SK-N-SH (cell line): Measurements from ENCODE around the gene NOP16. TPM values are rescaled to one million over a fixed set of nuclear protein-coding genes. Genes with fewer than 3 reads are reported as not detected.

Source experiments
- CTCF ChIA-PET: fragments of 300-600, 350-600 bp; formaldehyde crosslinking; extraction: SDS; loops from one replicate; lab custom pipeline; 2021; lab: Yijun Ruan, JAX
- POLR2A ChIA-PET: fragments of 350-600 bp; sonication (Branson Sonifier 250); formaldehyde crosslinking; extraction: SDS; loops from one replicate; lab custom pipeline; 2020; ENCODE audit warnings: antibody characterized with exemption, inconsistent platforms; lab: Yijun Ruan, JAX
- DNase-seq: peaks from one replicate; pipeline ENCODE4 v3.0.0; 2012
- H2AFZ ChIP-seq: fragments of 200-600 bp; sonication (generic); 2 replicates; pipeline ENCODE4 v1.8.1; 2016; ENCODE audit warnings: antibody characterized with exemption, mild to moderate bottlenecking, low read depth
- H3F3A ChIP-seq: fragments of 200-600 bp; sonication (generic); replicated peaks from 2 replicates; pipeline ENCODE3; 2016; ENCODE audit warnings: antibody characterized with exemption, mild to moderate bottlenecking; ENCODE audit not compliant: insufficient read depth
- H3K27ac ChIP-seq, 2 experiments: fragments of 200-500 bp in 1 of 2; fragments of 200-600 bp in 1 of 2; sonication (Bioruptor generic) in 1 of 2; sonication (generic), shearing (Covaris generic) in 1 of 2; 2 replicates each; pipeline versions ENCODE4 v1.5.1 to v1.6.1; 2014 to 2016; ENCODE audit warnings: low read depth in 2 of 2, inconsistent platforms in 1 of 2, low read length in 1 of 2, mild to moderate bottlenecking in 1 of 2, mixed read lengths in 1 of 2
- H3K27me3 ChIP-seq: fragments of 200-600 bp; sonication (generic), shearing (Covaris generic); 2 replicates; pipeline ENCODE4 v1.6.1; 2016; ENCODE audit warnings: mixed run types; ENCODE audit not compliant: insufficient read depth
- H3K36me3 ChIP-seq, 2 experiments: fragments of 200-500 bp in 1 of 2; fragments of 200-600 bp in 1 of 2; sonication (Bioruptor generic) in 1 of 2; sonication (generic) in 1 of 2; replicated peaks in 1 of 2; 2 replicates each; pipeline versions ENCODE3 to v1.5.1; 2014 to 2016; ENCODE audit warnings: low read length in 1 of 2, mild to moderate bottlenecking in 1 of 2; ENCODE audit not compliant: insufficient read depth in 2 of 2, control insufficient read depth in 1 of 2
- H3K4me1 ChIP-seq, 2 experiments: fragments of 200-500 bp in 1 of 2; fragments of 200-600 bp in 1 of 2; sonication (Bioruptor generic) in 1 of 2; sonication (generic), shearing (Covaris generic) in 1 of 2; 2 replicates each; pipeline versions ENCODE4 v1.5.1 to v1.6.1; 2014 to 2016; ENCODE audit warnings: low read depth in 1 of 2, low read length in 1 of 2, mixed run types in 1 of 2; ENCODE audit not compliant: insufficient read depth in 2 of 2, control insufficient read depth in 1 of 2
- H3K4me2 ChIP-seq: fragments of 200-600 bp; sonication (generic), shearing (Covaris generic); 2 replicates; pipeline ENCODE4 v1.6.1; 2017; ENCODE audit warnings: mixed run types
- H3K4me3 ChIP-seq, 2 experiments: fragments of 200-500 bp in 1 of 2; fragments of 200-600 bp in 1 of 2; sonication (Bioruptor generic) in 1 of 2; sonication (generic), shearing (Covaris generic) in 1 of 2; 2 replicates each; pipeline versions ENCODE4 v1.5.1 to v1.8.1; 2014 to 2016; ENCODE audit warnings: low read depth in 2 of 2, inconsistent platforms in 1 of 2, low read length in 1 of 2, mild to moderate bottlenecking in 1 of 2, mixed read lengths in 1 of 2, moderate library complexity in 1 of 2
- H3K79me2 ChIP-seq: fragments of 200-600 bp; sonication (generic); 2 replicates; pipeline ENCODE4 v1.8.1; 2017; ENCODE audit warnings: mild to moderate bottlenecking; ENCODE audit not compliant: insufficient read depth
- H3K9ac ChIP-seq: fragments of 200-600 bp; sonication (generic); 2 replicates; pipeline ENCODE4 v1.6.1; 2017; ENCODE audit warnings: mixed run types
- H3K9me2 ChIP-seq: fragments of 200-600 bp; sonication (generic); 2 replicates; pipeline ENCODE4 v1.6.1; 2017; ENCODE audit warnings: mixed run types
- H3K9me3 ChIP-seq: fragments of 200-600 bp; sonication (generic); 2 replicates; pipeline ENCODE4 v1.6.1; 2017; ENCODE audit warnings: mixed run types, mild to moderate bottlenecking, moderate library complexity
- H4K20me1 ChIP-seq: fragments of 200-600 bp; sonication (generic); 2 replicates; pipeline ENCODE4 v1.6.1; 2017; ENCODE audit warnings: mild to moderate bottlenecking, mixed run types; ENCODE audit not compliant: insufficient read depth
- GABPA ChIP-seq: IDR thresholded peaks from 2 replicates; pipeline ENCODE4 v1.4.0; 2012; ENCODE audit warnings: low read depth, mild to moderate bottlenecking
- RXRA ChIP-seq: IDR thresholded peaks from 2 replicates; pipeline ENCODE4 v1.4.0; 2012; ENCODE audit warnings: low read depth, mild to moderate bottlenecking, borderline replicate concordance
- ZBTB33 ChIP-seq: IDR thresholded peaks from 2 replicates; pipeline ENCODE4 v1.4.0; 2012; ENCODE audit warnings: low read depth, borderline replicate concordance
- WGBS: methylation state at CpG from one replicate; pipeline ENCODE4 v1.1.6; 2017; ENCODE audit warnings: low lambda C conversion rate; 5-methylcytosine and 5-hydroxymethylcytosine counted together
- polyA plus RNA-seq, 3 experiments: library from polyadenylated mRNA; depleted of rRNA; stranded (reverse); fragments of >200 nt; gene quantifications; 2 replicates each; pipeline ENCODE4 v1.2.3, GENCODE V29; 2012
- TF ChIP-seq, protein P1 (sequence below): IDR thresholded peaks from 2 replicates; pipeline ENCODE4 v1.6.1; 2012; ENCODE audit warnings: mild to moderate bottlenecking, low read depth, low read length, moderate library complexity
- TF ChIP-seq, protein P2 (sequence below): fragments of 150-350 bp; IDR thresholded peaks from 2 replicates; pipeline ENCODE4 v1.6.1; 2017; ENCODE audit warnings: antibody characterized with exemption, low read length, low read depth, borderline replicate concordance
- TF ChIP-seq, protein P3 (sequence below): fragments of 150-350 bp; IDR thresholded peaks from 2 replicates; pipeline ENCODE4 v1.6.1; 2016; ENCODE audit warnings: mild to moderate bottlenecking, low read depth, low read length

Gene NOP16
- polyA plus RNA-seq, 1 of the 3 experiments (the other 2 are of a cell fraction) = 158 TPM

DNA sequence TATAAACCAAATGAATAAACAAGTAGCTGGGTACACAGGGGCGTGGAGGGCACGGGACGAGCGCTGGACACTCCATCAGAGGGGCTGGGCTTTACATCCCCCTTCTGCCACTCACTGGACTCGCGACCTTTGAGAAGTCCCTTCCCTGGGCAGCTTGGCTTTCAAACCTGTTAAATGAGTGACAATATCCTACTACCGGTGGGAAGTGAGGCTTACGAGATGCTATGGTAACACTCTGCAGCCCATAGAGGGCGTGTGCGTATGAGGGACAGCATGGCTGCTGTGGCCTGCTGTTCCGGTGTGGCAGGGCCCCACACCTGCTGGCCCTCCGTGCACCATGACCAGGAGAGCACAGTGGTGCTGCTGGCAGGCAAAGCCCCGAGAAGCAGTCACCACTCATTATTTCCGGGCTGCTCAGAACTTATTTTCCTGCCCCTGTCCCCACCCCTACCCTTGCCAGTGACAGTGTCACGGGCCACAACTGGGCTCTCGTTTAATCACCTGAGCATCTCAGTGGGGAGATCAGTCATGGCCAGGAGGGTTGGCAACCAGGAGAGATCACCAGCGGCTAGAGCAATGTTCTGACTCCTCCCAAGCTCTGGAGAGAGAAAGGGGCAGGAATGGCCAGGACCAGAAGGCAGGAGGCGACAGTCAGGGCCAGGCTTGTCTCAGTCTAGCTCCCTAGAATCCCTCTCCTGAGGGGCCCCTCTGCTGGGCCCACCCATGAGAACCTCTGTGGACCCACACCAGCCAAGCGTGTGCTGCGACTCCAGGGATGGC is 17.4 kb upstream of the NOP16 start:
- Histone ChIP-seq H3K36me3 (peaks cover 0 to 9% of the 10 kb centered on the region in 2 experiments), H3F3A (no peaks in the 10 kb centered on the region), H3K79me2 (no peaks in the 10 kb centered on the region)

More for the DNA sequence above, 17.4 kb upstream of the NOP16 start:
- Histone ChIP-seq H3K4me1 (no peaks in the 10 kb centered on the region), H4K20me1 (no peaks in the 10 kb centered on the region), H3K27ac (no peak overlapping the region), H3K9me2 (no peaks in the 10 kb centered on the region), H3K4me2 (no peak overlapping the region), H3K27me3 (no peaks in the 10 kb centered on the region), H3K9me3 (no peaks in the 10 kb centered on the region), H2AFZ (no peak overlapping the region), H3K9ac (no peak overlapping the region), H3K4me3 (no peak overlapping the region)
- DNase-seq = peak; percentile 19
- ChIA-PET CTCF (interaction anchor here (1.0 to 2.1 kb wide), 4 partner anchors 10 to 675 kb away, joined by 3 to 11 read pairs (median 4); partner anchors contain the start of gene CLTB), POLR2A (interaction anchor here (1.2 kb wide), 1 partner anchor 14 kb away, joined by 6 read pairs; no protein-coding TSS in a partner anchor)
- 89% methylated on average over 16 of the region's 20 CpGs for WGBS
- TF ChIP-seq RXRA (no peak), GABPA (no peak), ZBTB33 (no peak)
- TF ChIP-seq, protein P1, sequence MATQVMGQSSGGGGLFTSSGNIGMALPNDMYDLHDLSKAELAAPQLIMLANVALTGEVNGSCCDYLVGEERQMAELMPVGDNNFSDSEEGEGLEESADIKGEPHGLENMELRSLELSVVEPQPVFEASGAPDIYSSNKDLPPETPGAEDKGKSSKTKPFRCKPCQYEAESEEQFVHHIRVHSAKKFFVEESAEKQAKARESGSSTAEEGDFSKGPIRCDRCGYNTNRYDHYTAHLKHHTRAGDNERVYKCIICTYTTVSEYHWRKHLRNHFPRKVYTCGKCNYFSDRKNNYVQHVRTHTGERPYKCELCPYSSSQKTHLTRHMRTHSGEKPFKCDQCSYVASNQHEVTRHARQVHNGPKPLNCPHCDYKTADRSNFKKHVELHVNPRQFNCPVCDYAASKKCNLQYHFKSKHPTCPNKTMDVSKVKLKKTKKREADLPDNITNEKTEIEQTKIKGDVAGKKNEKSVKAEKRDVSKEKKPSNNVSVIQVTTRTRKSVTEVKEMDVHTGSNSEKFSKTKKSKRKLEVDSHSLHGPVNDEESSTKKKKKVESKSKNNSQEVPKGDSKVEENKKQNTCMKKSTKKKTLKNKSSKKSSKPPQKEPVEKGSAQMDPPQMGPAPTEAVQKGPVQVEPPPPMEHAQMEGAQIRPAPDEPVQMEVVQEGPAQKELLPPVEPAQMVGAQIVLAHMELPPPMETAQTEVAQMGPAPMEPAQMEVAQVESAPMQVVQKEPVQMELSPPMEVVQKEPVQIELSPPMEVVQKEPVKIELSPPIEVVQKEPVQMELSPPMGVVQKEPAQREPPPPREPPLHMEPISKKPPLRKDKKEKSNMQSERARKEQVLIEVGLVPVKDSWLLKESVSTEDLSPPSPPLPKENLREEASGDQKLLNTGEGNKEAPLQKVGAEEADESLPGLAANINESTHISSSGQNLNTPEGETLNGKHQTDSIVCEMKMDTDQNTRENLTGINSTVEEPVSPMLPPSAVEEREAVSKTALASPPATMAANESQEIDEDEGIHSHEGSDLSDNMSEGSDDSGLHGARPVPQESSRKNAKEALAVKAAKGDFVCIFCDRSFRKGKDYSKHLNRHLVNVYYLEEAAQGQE = no peak
- TF ChIP-seq, protein P2, sequence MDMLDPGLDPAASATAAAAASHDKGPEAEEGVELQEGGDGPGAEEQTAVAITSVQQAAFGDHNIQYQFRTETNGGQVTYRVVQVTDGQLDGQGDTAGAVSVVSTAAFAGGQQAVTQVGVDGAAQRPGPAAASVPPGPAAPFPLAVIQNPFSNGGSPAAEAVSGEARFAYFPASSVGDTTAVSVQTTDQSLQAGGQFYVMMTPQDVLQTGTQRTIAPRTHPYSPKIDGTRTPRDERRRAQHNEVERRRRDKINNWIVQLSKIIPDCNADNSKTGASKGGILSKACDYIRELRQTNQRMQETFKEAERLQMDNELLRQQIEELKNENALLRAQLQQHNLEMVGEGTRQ = no peak
- TF ChIP-seq, protein P3, sequence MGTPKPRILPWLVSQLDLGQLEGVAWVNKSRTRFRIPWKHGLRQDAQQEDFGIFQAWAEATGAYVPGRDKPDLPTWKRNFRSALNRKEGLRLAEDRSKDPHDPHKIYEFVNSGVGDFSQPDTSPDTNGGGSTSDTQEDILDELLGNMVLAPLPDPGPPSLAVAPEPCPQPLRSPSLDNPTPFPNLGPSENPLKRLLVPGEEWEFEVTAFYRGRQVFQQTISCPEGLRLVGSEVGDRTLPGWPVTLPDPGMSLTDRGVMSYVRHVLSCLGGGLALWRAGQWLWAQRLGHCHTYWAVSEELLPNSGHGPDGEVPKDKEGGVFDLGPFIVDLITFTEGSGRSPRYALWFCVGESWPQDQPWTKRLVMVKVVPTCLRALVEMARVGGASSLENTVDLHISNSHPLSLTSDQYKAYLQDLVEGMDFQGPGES = no peak
